Fibroblast of lung (primary cell): ENCODE results near the gene GNAS. TPM values are rescaled to one million over a fixed set of nuclear protein-coding genes. Genes with fewer than 3 reads are reported as not detected.

Experiments used
- DNase-seq, 2 donors: peaks; one replicate each; pipeline versions ENCODE4 v3.0.0 to v3.0.0-alpha.2; 2010; ENCODE audit warnings: low read depth in 2 of 2
- H2AFZ ChIP-seq: 2 replicates; pipeline ENCODE4 v1.5.1; 2012; ENCODE audit warnings: low read length, control low read depth, inconsistent platforms
- H3K27ac ChIP-seq: 2 replicates; pipeline ENCODE4 v1.5.1; 2011; ENCODE audit warnings: low read length, control low read depth; ENCODE audit not compliant: insufficient read depth
- H3K27me3 ChIP-seq: 2 replicates; pipeline ENCODE4 v1.5.1; 2011; ENCODE audit warnings: mild to moderate bottlenecking, low read length; ENCODE audit not compliant: control insufficient read depth, insufficient read depth
- H3K36me3 ChIP-seq: 2 replicates; pipeline ENCODE4 v1.5.1; 2011; ENCODE audit warnings: low read length; ENCODE audit not compliant: control insufficient read depth, insufficient read depth
- H3K4me1 ChIP-seq: 2 replicates; pipeline ENCODE4 v1.5.1; 2011; ENCODE audit warnings: low read length; ENCODE audit not compliant: control insufficient read depth, insufficient read depth; ENCODE audit errors: extremely low read depth
- H3K4me2 ChIP-seq: 2 replicates; pipeline ENCODE4 v1.5.1; 2011; ENCODE audit warnings: low read length, control low read depth; ENCODE audit not compliant: insufficient read depth; ENCODE audit errors: extremely low read depth
- H3K4me3 ChIP-seq, 4 experiments: fragments of 200-600 bp in 1 of 4; sonication (generic) in 1 of 4; replicated peaks in 1 of 4; 2 replicates each; pipeline ENCODE4 v1.5.1; 2011 to 2016; ENCODE audit warnings: low read length in 4 of 4, low read depth in 3 of 4, mild to moderate bottlenecking in 3 of 4, control low read depth in 2 of 4, inconsistent platforms in 1 of 4, mixed read lengths in 1 of 4; ENCODE audit not compliant: insufficient read depth in 1 of 4; ENCODE audit errors: control extremely low read depth in 1 of 4
- H3K79me2 ChIP-seq: 2 replicates; pipeline ENCODE4 v1.5.1; 2012; ENCODE audit warnings: mild to moderate bottlenecking, low read length, inconsistent platforms; ENCODE audit not compliant: control insufficient read depth, insufficient read depth
- H3K9ac ChIP-seq: 2 replicates; pipeline ENCODE4 v1.5.1; 2011; ENCODE audit warnings: mild to moderate bottlenecking, low read length, control low read depth; ENCODE audit not compliant: insufficient read depth
- H3K9me3 ChIP-seq: 2 replicates; pipeline ENCODE4 v1.5.1; 2012; ENCODE audit warnings: low read depth, low read length; ENCODE audit not compliant: control insufficient read depth, insufficient read depth
- H4K20me1 ChIP-seq: 2 replicates; pipeline ENCODE4 v1.5.1; 2011; ENCODE audit warnings: low read length; ENCODE audit not compliant: control insufficient read depth, insufficient read depth; ENCODE audit errors: extremely low read depth
- CTCF ChIP-seq, 2 donors: IDR thresholded peaks in 1 of 2; conservative IDR thresholded peaks in 1 of 2; 1 replicate in 1 of 2; 2 replicates in 1 of 2; pipeline ENCODE4 v1.5.1; 2011 to 2012; ENCODE audit warnings: low read length in 2 of 2, control low read depth in 1 of 2, inconsistent platforms in 1 of 2, low read depth in 1 of 2, mild to moderate bottlenecking in 1 of 2
- EZH2 ChIP-seq: IDR thresholded peaks from 2 replicates; pipeline ENCODE4 v1.5.1; 2012; ENCODE audit warnings: low read length, control low read depth, mild to moderate bottlenecking; ENCODE audit errors: missing control alignments
- polyA plus RNA-seq, 2 donors: library from polyadenylated mRNA; depleted of rRNA in 1 of 2; stranded (reverse) in 1 of 2; unstranded in 1 of 2; fragments of >200 nt; gene quantifications; 2 replicates each; pipeline ENCODE4 v1.2.1, GENCODE V29; 2011 to 2012; ENCODE audit warnings: missing spikeins in 1 of 2
- total RNA-seq: library from RNA; depleted of rRNA; stranded (reverse); fragments of >200 nt; gene quantifications from 2 replicates; pipeline ENCODE4 v1.2.1, GENCODE V29; 2014

GNAS gene
- total and polyA plus RNA-seq, 2 donors (not counting 1 experiment from before 2014, with no cell fraction given), result 421 to 1,357 TPM

GRCh38 chr20:58938078-58938477, 85.6 kb downstream of the GNAS start:
- Histone ChIP-seq H3K27me3 (no peaks in the 10 kb centered on the region), H3K4me3 (no peak overlapping the region), H3K4me1 (no peaks in the 10 kb centered on the region), H2AFZ (no peak overlapping the region), H3K9ac (no peak overlapping the region), H4K20me1 (no peaks in the 10 kb centered on the region), H3K9me3 (no peaks in the 10 kb centered on the region), H3K4me2 (no peak overlapping the region), H3K27ac (no peak overlapping the region), H3K36me3 (no peaks in the 10 kb centered on the region), H3K79me2 (no peaks in the 10 kb centered on the region)
- TF ChIP-seq EZH2, result no peak
- no peak for TF ChIP-seq CTCF (conservative IDR thresholded peaks at IDR 0.05 in 1 of 2, IDR thresholded peaks at IDR 0.05 in 1 of 2; ENCODE audit: low read depth in 1 of 2, low read length in 2 of 2)
- no peak for DNase-seq

GRCh38 chr20:58938541-58938940, 86.0 kb downstream of the GNAS start:
- no peak overlapping the region for H3K4me2 ChIP-seq
- no peaks in the 10 kb centered on the region for H3K9me3 ChIP-seq

GRCh38 chr20:58941471-58941870, 89.0 kb downstream of the GNAS start:
- H3K79me2 ChIP-seq, result no peaks in the 10 kb centered on the region
- no peak overlapping the region for H3K27ac ChIP-seq
- H3K36me3 ChIP-seq, result no peaks in the 10 kb centered on the region
- TF ChIP-seq CTCF (conservative IDR thresholded peaks at IDR 0.05 in 1 of 2, IDR thresholded peaks at IDR 0.05 in 1 of 2; ENCODE audit: low read depth in 1 of 2, low read length in 2 of 2), result no peak
- TF ChIP-seq EZH2, result no peak
- H3K4me2 ChIP-seq, result no peak overlapping the region
- no peaks in the 10 kb centered on the region for H3K27me3 ChIP-seq
- no peaks in the 10 kb centered on the region for H3K4me1 ChIP-seq
- H3K9ac ChIP-seq, result no peak overlapping the region
- H4K20me1 ChIP-seq, result no peaks in the 10 kb centered on the region
- no peaks in the 10 kb centered on the region for H3K9me3 ChIP-seq
- H2AFZ ChIP-seq, result no peak overlapping the region
- DNase-seq, result no peak
- H3K4me3 ChIP-seq, result no peak overlapping the region

More at GRCh38 chr20:58938541-58938940, 86.0 kb downstream of the GNAS start:
- H3K27ac ChIP-seq, result no peak overlapping the region
- no peaks in the 10 kb centered on the region for H4K20me1 ChIP-seq
- no peak overlapping the region for H3K9ac ChIP-seq
- no peaks in the 10 kb centered on the region for H3K36me3 ChIP-seq
- no peak for DNase-seq
- H3K4me3 ChIP-seq, result no peak overlapping the region
- TF ChIP-seq EZH2 (no peak), CTCF (conservative IDR thresholded peaks at IDR 0.05 in 1 of 2, IDR thresholded peaks at IDR 0.05 in 1 of 2; ENCODE audit: low read depth in 1 of 2, low read length in 2 of 2) (no peak)
- no peaks in the 10 kb centered on the region for H3K27me3 ChIP-seq
- no peak overlapping the region for H2AFZ ChIP-seq
- H3K4me1 ChIP-seq, result no peaks in the 10 kb centered on the region
- no peaks in the 10 kb centered on the region for H3K79me2 ChIP-seq
